CD4-positive, alpha-beta memory T cell (primary cell): ENCODE results near the gene ZSCAN23. TPM values are rescaled to one million over a fixed set of nuclear protein-coding genes. Genes with fewer than 3 reads are reported as not detected.
"Not testable (repeated sequence)": the region's sequence is repeated elsewhere in the genome, so short reads cannot be mapped to it uniquely, and the experiment has no call there.

ENCODE experiments used
- CTCF ChIA-PET: fragments of 350-600 bp; sonication (Branson Sonifier 250); formaldehyde crosslinking; loops from one replicate; lab custom pipeline; 2021; ENCODE audit warnings: inconsistent platforms; ENCODE audit not compliant: partially characterized antibody; lab: Charles Lee
- POLR2A ChIA-PET: fragments of 350-600 bp; sonication (Branson Sonifier 250); formaldehyde crosslinking; loops from one replicate; lab custom pipeline; 2021; ENCODE audit not compliant: partially characterized antibody; lab: Charles Lee
- DNase-seq, 5 donors: peaks; one replicate each; pipeline versions ENCODE4 v3.0.0 to v3.0.0-alpha.2; 2020 to 2022; ENCODE audit warnings: mixed read lengths in 1 of 5
- H3K27ac ChIP-seq: one replicate; pipeline ENCODE4 v1.7.0; 2013; ENCODE audit warnings: low read depth, low read length
- H3K27me3 ChIP-seq: 2 replicates; pipeline ENCODE4 v1.7.0; 2013; ENCODE audit warnings: mild to moderate bottlenecking, low read length, moderate library complexity; ENCODE audit not compliant: insufficient read depth
- H3K36me3 ChIP-seq: 2 replicates; pipeline ENCODE4 v1.7.0; 2013; ENCODE audit warnings: mild to moderate bottlenecking, low read length, moderate library complexity; ENCODE audit not compliant: insufficient read depth
- H3K4me1 ChIP-seq: 2 replicates; pipeline ENCODE4 v1.7.0; 2013; ENCODE audit warnings: mild to moderate bottlenecking, low read length, moderate library complexity; ENCODE audit not compliant: insufficient read depth
- H3K4me3 ChIP-seq, 2 donors: one replicate each; pipeline ENCODE4 v1.7.0; 2013; ENCODE audit warnings: low read length in 2 of 2, mild to moderate bottlenecking in 1 of 2
- H3K9me3 ChIP-seq, 2 donors: one replicate each; pipeline ENCODE4 v1.7.0; 2013; ENCODE audit warnings: low read length in 2 of 2, control low read depth in 1 of 2; ENCODE audit not compliant: control insufficient read depth in 1 of 2
- H3K27ac Mint-ChIP-seq, 7 donors: one replicate each; pipeline ENCODE4 v1.8.0; 2020 to 2021; ENCODE audit warnings: mixed read lengths in 7 of 7, mild to moderate bottlenecking in 6 of 7, inconsistent platforms in 3 of 7, moderate library complexity in 3 of 7
- H3K27me3 Mint-ChIP-seq, 2 donors: one replicate each; pipeline ENCODE4 v1.8.0; 2020 to 2021; ENCODE audit warnings: mixed read lengths in 2 of 2
- H3K36me3 Mint-ChIP-seq, 2 donors: one replicate each; pipeline ENCODE4 v1.8.0; 2020 to 2021; ENCODE audit warnings: mixed read lengths in 2 of 2, inconsistent platforms in 1 of 2, mild to moderate bottlenecking in 1 of 2
- H3K4me1 Mint-ChIP-seq, 4 donors: one replicate each; pipeline ENCODE4 v1.8.0; 2020 to 2021; ENCODE audit warnings: mixed read lengths in 4 of 4, mild to moderate bottlenecking in 1 of 4
- H3K4me3 Mint-ChIP-seq, 8 donors: one replicate each; pipeline ENCODE4 v1.8.0; 2020 to 2021; ENCODE audit warnings: mixed read lengths in 8 of 8, mild to moderate bottlenecking in 7 of 8, moderate library complexity in 6 of 8, inconsistent platforms in 3 of 8
- H3K9me3 Mint-ChIP-seq, 8 donors: one replicate each; pipeline ENCODE4 v1.8.0; 2020 to 2021; ENCODE audit warnings: mixed read lengths in 8 of 8, mild to moderate bottlenecking in 5 of 8, inconsistent platforms in 3 of 8, moderate library complexity in 1 of 8
- intact Hi-C: fragments of 100-400 bp; cut with micrococcal nuclease; formaldehyde crosslinking; loops from one replicate; pipeline ENCODE4 v1.15.1; 2023
- polyA plus RNA-seq, 2 donors: library from polyadenylated mRNA; unstranded; fragments of 300-500 nt; fragmentation: Illumina TruSeq; gene quantifications; one replicate each; pipeline ENCODE4 v1.2.3, GENCODE V29; 2021
- total RNA-seq, 2 experiments: library from RNA; stranded (reverse); gene quantifications; one replicate each; pipeline ENCODE4 v1.2.3, GENCODE V29; 2021

ZSCAN23 gene
- total and polyA plus RNA-seq, 4 experiments from 2014 or later, result 1.1 to 1.7 TPM; not detected in 2

- DNase-seq, result no peak
- Histone ChIP-seq H3K4me3 (no peak overlapping the region), H3K27ac (no peak overlapping the region), H3K4me1 (no peaks in the 10 kb centered on the region), H3K9me3 (no peaks in the 10 kb centered on the region), H3K27me3 (peaks cover 18% of the 10 kb centered on the region), H3K36me3 (no peaks in the 10 kb centered on the region)
- H3K27ac Mint-ChIP-seq, result no peak overlapping the region
- H3K36me3 Mint-ChIP-seq, result no peaks in the 10 kb centered on the region
- peaks cover 0 to 4% (median 0%) of the 10 kb centered on the region in 4 donors for H3K4me1 Mint-ChIP-seq
- CTCF ChIA-PET, result no interaction called here
- peaks cover 0 to 4% (median 0%) of the 10 kb centered on the region in 8 donors for H3K9me3 Mint-ChIP-seq
- H3K27me3 Mint-ChIP-seq, result peaks cover 30 to 51% of the 10 kb centered on the region in 2 donors
- POLR2A ChIA-PET, result no interaction called here
- intact Hi-C loops, result no loop called here
- no peak overlapping the region for H3K4me3 Mint-ChIP-seq
Observed at GRCh38 chr6:28462401-28462800, 19.1 kb upstream of the ZSCAN23 start.

- Mint-ChIP-seq H3K27me3 (peaks cover 38 to 49% of the 10 kb centered on the region in 2 donors), H3K36me3 (no peaks in the 10 kb centered on the region), H3K4me1 (peaks cover 0 to 4% (median 0%) of the 10 kb centered on the region in 4 donors), H3K27ac (no peak overlapping the region), H3K4me3 (no peak overlapping the region), H3K9me3 (peaks cover 0 to 2% (median 0%) of the 10 kb centered on the region in 8 donors)
- CTCF ChIA-PET, result no interaction called here
- POLR2A ChIA-PET, result no interaction called here
- no peak overlapping the region for H3K4me3 ChIP-seq
- intact Hi-C loops, result no loop called here
- peaks cover 36% of the 10 kb centered on the region for H3K27me3 ChIP-seq
- DNase-seq, result no peak
- H3K36me3 ChIP-seq, result no peaks in the 10 kb centered on the region
- H3K9me3 ChIP-seq, result no peaks in the 10 kb centered on the region
- H3K4me1 ChIP-seq, result no peaks in the 10 kb centered on the region
- no peak overlapping the region for H3K27ac ChIP-seq
Observed at GRCh38 chr6:28458568-28458967, 15.3 kb upstream of the ZSCAN23 start.

- peak in 4 of 5 donors; percentile 18 to 33 (median 25) for DNase-seq
- no peaks in the 10 kb centered on the region for H3K36me3 ChIP-seq
- H3K4me3 ChIP-seq, result no peak overlapping the region
- ChIA-PET POLR2A (no interaction called here), CTCF (no interaction called here)
- H3K27ac ChIP-seq, result no peak overlapping the region
- Mint-ChIP-seq H3K4me1 (peaks cover 6 to 16% (median 10%) of the 10 kb centered on the region in 4 donors), H3K36me3 (no peaks in the 10 kb centered on the region), H3K4me3 (no peak overlapping the region), H3K9me3 (peaks cover 0 to 12% (median 5%) of the 10 kb centered on the region in 8 donors), H3K27me3 (peaks cover 30 to 43% of the 10 kb centered on the region in 2 donors), H3K27ac (peak overlapping the region in 1 of 7 donors; percentile 38)
- peaks cover 14% of the 10 kb centered on the region for H3K27me3 ChIP-seq
- H3K4me1 ChIP-seq, result no peaks in the 10 kb centered on the region
- no peaks in the 10 kb centered on the region for H3K9me3 ChIP-seq
- intact Hi-C loops, result no loop called here
Observed at GRCh38 chr6:28449056-28449455, 5.8 kb upstream of the ZSCAN23 start.

GRCh38 chr6:28447512-28447906, 4.2 kb upstream of the ZSCAN23 start:
- CTCF ChIA-PET, intact Hi-C loops, DNase-seq, POLR2A ChIA-PET, H3K36me3 ChIP-seq, H3K27ac Mint-ChIP-seq, H3K27ac ChIP-seq, H3K4me3 ChIP-seq, H3K36me3 Mint-ChIP-seq, H3K9me3 ChIP-seq: not testable (repeated sequence)
- Mint-ChIP-seq H3K4me1 (peaks cover 16 to 30% (median 21%) of the 10 kb centered on the region in 4 donors), H3K9me3 (peaks cover 2 to 20% (median 8%) of the 10 kb centered on the region in 8 donors), H3K27me3 (peaks cover 27 to 42% of the 10 kb centered on the region in 2 donors), H3K4me3 (peak overlapping the region in 2 of 8 donors; percentile 36 to 75)
- H3K27me3 ChIP-seq, result peaks cover 14% of the 10 kb centered on the region
- peaks cover 15% of the 10 kb centered on the region for H3K4me1 ChIP-seq

- peaks cover 16 to 30% (median 21%) of the 10 kb centered on the region in 4 donors for H3K4me1 Mint-ChIP-seq
- peaks cover 26 to 44% of the 10 kb centered on the region in 2 donors for H3K27me3 Mint-ChIP-seq
- DNase-seq, result no peak
- no peaks in the 10 kb centered on the region for H3K9me3 ChIP-seq
- POLR2A ChIA-PET, result no interaction called here
- H3K4me3 ChIP-seq, result no peak overlapping the region
- H3K36me3 ChIP-seq, result no peaks in the 10 kb centered on the region
- no peak overlapping the region for H3K27ac ChIP-seq
- H3K36me3 Mint-ChIP-seq, result peaks cover 0 to 6% of the 10 kb centered on the region in 2 donors
- peaks cover 2 to 20% (median 8%) of the 10 kb centered on the region in 8 donors for H3K9me3 Mint-ChIP-seq
- intact Hi-C loops, result no loop called here
- CTCF ChIA-PET, result no interaction called here
- H3K4me3 Mint-ChIP-seq, result peak overlapping the region; percentile 0 to 80 (median 59)
- H3K27ac Mint-ChIP-seq, result peak overlapping the region in 2 of 7 donors; percentile 51 to 57
- peaks cover 15% of the 10 kb centered on the region for H3K4me1 ChIP-seq
- H3K27me3 ChIP-seq, result peaks cover 14% of the 10 kb centered on the region
Observed at GRCh38 chr6:28446818-28447511, 3.7 kb upstream of the ZSCAN23 start.

GRCh38 chr6:28444759-28445158, 1.5 kb upstream of the ZSCAN23 start:
- Mint-ChIP-seq H3K4me1 (peaks cover 16 to 30% (median 21%) of the 10 kb centered on the region in 4 donors), H3K9me3 (peaks cover 2 to 20% (median 8%) of the 10 kb centered on the region in 8 donors), H3K27me3 (peaks cover 26 to 35% of the 10 kb centered on the region in 2 donors), H3K27ac (peak overlapping the region in 2 of 7 donors; percentile 33 to 45), H3K4me3 (peak overlapping the region in 1 of 8 donors; percentile 43)
- POLR2A ChIA-PET, intact Hi-C loops, H3K36me3 ChIP-seq, H3K27ac ChIP-seq, CTCF ChIA-PET, H3K36me3 Mint-ChIP-seq, H3K4me3 ChIP-seq, DNase-seq, H3K9me3 ChIP-seq: not testable (repeated sequence)
- peaks cover 14% of the 10 kb centered on the region for H3K27me3 ChIP-seq
- peaks cover 15% of the 10 kb centered on the region for H3K4me1 ChIP-seq

GRCh38 chr6:28442586-28442985, 705 bp downstream of the ZSCAN23 start:
- no peaks in the 10 kb centered on the region for H3K9me3 ChIP-seq
- H3K27ac ChIP-seq, result no peak overlapping the region
- CTCF ChIA-PET, result no interaction called here
- H3K27me3 Mint-ChIP-seq, result peaks cover 30 to 35% of the 10 kb centered on the region in 2 donors
- peaks cover 0 to 6% of the 10 kb centered on the region in 2 donors for H3K36me3 Mint-ChIP-seq
- peak overlapping the region; percentile 19 to 53 for H3K4me3 ChIP-seq
- intact Hi-C loops, result no loop called here
- POLR2A ChIA-PET, result interaction anchor here (2.2 kb wide), 1 partner anchor 43 kb away, joined by 5 read pairs; the partner anchor contains the start of gene ZSCAN12
- peaks cover 13 to 25% (median 16%) of the 10 kb centered on the region in 4 donors for H3K4me1 Mint-ChIP-seq
- H3K9me3 Mint-ChIP-seq, result peaks cover 2 to 20% (median 8%) of the 10 kb centered on the region in 8 donors
- H3K27me3 ChIP-seq, result peaks cover 14% of the 10 kb centered on the region
- no peak for DNase-seq
- peaks cover 15% of the 10 kb centered on the region for H3K4me1 ChIP-seq
- peak overlapping the region; percentile 92 to 99 (median 95) for H3K4me3 Mint-ChIP-seq
- peak overlapping the region in 5 of 7 donors; percentile 91 to 97 (median 96) for H3K27ac Mint-ChIP-seq
- H3K36me3 ChIP-seq, result no peaks in the 10 kb centered on the region
